Stimulated activated naive CD8-positive, alpha-beta T cell treated with anti-CD3 and anti-CD28 coated beads, Interleukin-15, Interleukin-2, amounts not matched to agents 100 U/mL and 50 U/mL, for 24 hours (primary cell): ENCODE measurements around the gene CDC45.

Source experiments
- ATAC-seq: fragments of 150-1000 bp; cut with Tn5 transposase; one replicate; pipeline ENCODE4 v1.10.0; 2021
- DNase-seq: peaks from one replicate; pipeline ENCODE4 v3.0.0; 2021

Gene CDC45

GRCh38 chr22:19565382-19566278 is 85.9 kb downstream of the CDC45 start:
- no peak for ATAC-seq
- no peak for DNase-seq

- DNase-seq (no peak), ATAC-seq (no peak)
These were observed 86.8 kb downstream of the CDC45 start for GRCh38 chr22:19566279-19567156.

GRCh38 chr22:19567157-19568009 is 87.7 kb downstream of the CDC45 start:
- no peak for ATAC-seq
- DNase-seq, result no peak

GRCh38 chr22:19568337-19569275 is 88.9 kb downstream of the CDC45 start:
- ATAC-seq, result no peak
- no peak for DNase-seq

- ATAC-seq (no peak), DNase-seq (no peak)
These were observed 89.5 kb downstream of the CDC45 start for GRCh38 chr22:19569276-19569640.

GRCh38 chr22:19569976-19570375 is 90.3 kb downstream of the CDC45 start:
- ATAC-seq (no peak), DNase-seq (no peak)
